ENCODE data around the gene FAM216B.

DNA sequence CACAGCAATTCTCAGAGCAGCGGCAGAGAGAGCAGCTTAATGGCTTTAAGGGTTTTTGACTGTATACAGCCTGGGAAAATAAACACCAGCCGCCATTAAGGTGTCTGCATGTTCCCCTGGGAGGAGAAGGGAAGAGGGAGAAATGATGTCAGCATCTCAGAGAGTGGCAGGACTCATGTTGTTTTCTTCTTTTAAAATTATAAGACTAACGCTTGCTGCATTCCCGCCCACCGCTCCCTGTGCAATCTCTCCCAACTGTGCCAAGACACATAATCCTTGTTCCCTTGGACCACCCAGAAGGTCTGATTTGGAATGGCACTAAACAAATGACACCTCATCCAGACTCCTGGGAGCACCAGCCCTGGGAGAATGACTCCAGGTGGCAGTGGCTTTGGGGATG is 27.7 kb upstream of the FAM216B start:
- TF ChIP-seq SUZ12 (IDR thresholded peaks at IDR 0.05; ENCODE audit: unreplicated experiment) (no peak), FOXM1 (IDR thresholded peaks at IDR 0.05; ENCODE audit: low read depth, low read length) (no peak), POLR2A (IDR thresholded peaks at IDR 0.05; ENCODE audit: low read depth, low read length) (no peak), GATAD2B (conservative IDR thresholded peaks at IDR 0.05; ENCODE audit: low read depth) (no peak), MXI1 (IDR thresholded peaks at IDR 0.05; ENCODE audit: low read depth, low read length) (no peak), ZBTB40 (IDR thresholded peaks at IDR 0.05; ENCODE audit: borderline replicate concordance) (no peak), ATF7 (IDR thresholded peaks at IDR 0.05; ENCODE audit: low read depth) (no peak), JUND (IDR thresholded peaks at IDR 0.05; ENCODE audit: low read depth, low read length) (no peak)
- TF ChIP-seq, protein P1, sequence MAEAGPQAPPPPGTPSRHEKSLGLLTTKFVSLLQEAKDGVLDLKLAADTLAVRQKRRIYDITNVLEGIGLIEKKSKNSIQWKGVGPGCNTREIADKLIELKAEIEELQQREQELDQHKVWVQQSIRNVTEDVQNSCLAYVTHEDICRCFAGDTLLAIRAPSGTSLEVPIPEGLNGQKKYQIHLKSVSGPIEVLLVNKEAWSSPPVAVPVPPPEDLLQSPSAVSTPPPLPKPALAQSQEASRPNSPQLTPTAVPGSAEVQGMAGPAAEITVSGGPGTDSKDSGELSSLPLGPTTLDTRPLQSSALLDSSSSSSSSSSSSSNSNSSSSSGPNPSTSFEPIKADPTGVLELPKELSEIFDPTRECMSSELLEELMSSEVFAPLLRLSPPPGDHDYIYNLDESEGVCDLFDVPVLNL (IDR thresholded peaks at IDR 0.05; ENCODE audit: low read depth, low read length), result no peak
- TF ChIP-seq, protein P2, sequence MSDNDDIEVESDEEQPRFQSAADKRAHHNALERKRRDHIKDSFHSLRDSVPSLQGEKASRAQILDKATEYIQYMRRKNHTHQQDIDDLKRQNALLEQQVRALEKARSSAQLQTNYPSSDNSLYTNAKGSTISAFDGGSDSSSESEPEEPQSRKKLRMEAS (IDR thresholded peaks at IDR 0.05; ENCODE audit: low read depth, low read length), result no peak

All from GM12878 (cell line).